ENCODE measurements around the gene MCC.

MCC gene

DNA sequence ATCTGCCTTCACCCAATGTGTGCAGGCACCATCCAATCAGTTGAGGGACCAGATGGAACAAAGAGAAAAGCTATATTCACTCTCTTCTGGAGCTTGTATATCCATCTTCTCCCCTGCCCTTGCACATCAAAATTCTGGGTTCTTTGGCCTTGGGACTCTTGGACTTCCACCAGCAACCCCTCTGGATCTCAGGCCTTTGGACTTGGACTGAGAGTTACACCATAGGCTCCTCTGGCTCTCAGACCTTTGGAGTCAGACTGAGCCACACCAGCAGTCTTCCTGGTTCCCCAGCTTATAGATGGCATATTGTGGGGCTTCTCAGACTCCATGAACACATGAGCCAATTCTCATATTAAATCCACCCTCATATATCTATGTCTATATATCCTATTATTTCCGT, 126.6 kb downstream of the MCC start:
- H3K4me3 ChIP-seq (ENCODE audit: low read length): no peak overlapping the region
- no peaks in the 10 kb centered on the region for H3K4me1 ChIP-seq (ENCODE audit: insufficient read depth, low read length)
- no peak overlapping the region for H3K27ac ChIP-seq (ENCODE audit: low read depth, low read length)
- no peak overlapping the region for H3K9ac ChIP-seq (ENCODE audit: low read depth, low read length)
- no peaks in the 10 kb centered on the region for H3K27me3 ChIP-seq (ENCODE audit: insufficient read depth, low read length)
- no peaks in the 10 kb centered on the region for H3K36me3 ChIP-seq (ENCODE audit: insufficient read depth, low read length)
- H3K9me3 ChIP-seq (ENCODE audit: insufficient read depth, low read depth, low read length): peaks cover 11% of the 10 kb centered on the region
- no CpG with 5 or more reads among the region's 1 CpG for WGBS

DNA sequence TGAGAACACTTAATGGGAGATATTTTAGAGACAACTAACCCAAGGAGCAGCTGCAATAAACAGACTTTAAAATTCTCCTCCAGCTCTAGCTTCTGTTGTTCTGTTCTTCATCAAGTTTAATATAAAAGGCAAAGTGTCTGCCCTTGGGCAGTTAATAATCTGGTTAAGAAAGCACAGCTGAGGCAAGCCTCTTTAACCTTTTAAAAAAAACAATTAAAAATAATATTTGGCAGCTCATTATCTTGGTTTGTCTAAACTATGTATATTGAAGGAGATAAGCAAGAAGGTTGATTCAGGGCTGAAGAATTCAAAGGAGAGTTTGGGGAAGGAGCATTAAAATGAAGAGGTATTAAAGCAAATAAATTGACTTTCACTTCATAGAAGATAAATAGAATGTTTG, 128.8 kb downstream of the MCC start:
- no peaks in the 10 kb centered on the region for H3K4me1 ChIP-seq (ENCODE audit: insufficient read depth, low read length)
- H3K4me3 ChIP-seq (ENCODE audit: low read length): no peak overlapping the region
- no peaks in the 10 kb centered on the region for H3K36me3 ChIP-seq (ENCODE audit: insufficient read depth, low read length)
- no peak overlapping the region for H3K27ac ChIP-seq (ENCODE audit: low read depth, low read length)
- no peaks in the 10 kb centered on the region for H3K27me3 ChIP-seq (ENCODE audit: insufficient read depth, low read length)
- H3K9me3 ChIP-seq (ENCODE audit: insufficient read depth, low read depth, low read length): peaks cover 6% of the 10 kb centered on the region
- no peak overlapping the region for H3K9ac ChIP-seq (ENCODE audit: low read depth, low read length)

- no peak overlapping the region for H3K9ac ChIP-seq (ENCODE audit: low read depth, low read length)
- H3K4me1 ChIP-seq (ENCODE audit: insufficient read depth, low read length): no peaks in the 10 kb centered on the region
- 0 out of 2 replicates have a peak, but pooled peaks cover 3% of the 10 kb centered on the region for H3K9me3 ChIP-seq (ENCODE audit: insufficient read depth, low read depth, low read length)
- no peak overlapping the region for H3K27ac ChIP-seq (ENCODE audit: low read depth, low read length)
- no peak overlapping the region for H3K4me3 ChIP-seq (ENCODE audit: low read length)
- 100% methylated on average over 2 of the region's 3 CpGs for whole genome bisulfite sequencing
- no peaks in the 10 kb centered on the region for H3K36me3 ChIP-seq (ENCODE audit: insufficient read depth, low read length)
- H3K27me3 ChIP-seq (ENCODE audit: insufficient read depth, low read length): no peaks in the 10 kb centered on the region
These were observed 129.6 kb downstream of the MCC start for GRCh38 chr5:113358696-113359095.

- H3K4me3 ChIP-seq (ENCODE audit: low read length): no peak overlapping the region
- H3K36me3 ChIP-seq (ENCODE audit: insufficient read depth, low read length): no peaks in the 10 kb centered on the region
- 91% methylated on average over 3 of the region's 3 CpGs for WGBS
- no peak overlapping the region for H3K9ac ChIP-seq (ENCODE audit: low read depth, low read length)
- H3K27me3 ChIP-seq (ENCODE audit: insufficient read depth, low read length): no peaks in the 10 kb centered on the region
- no peaks in the 10 kb centered on the region for H3K9me3 ChIP-seq (ENCODE audit: insufficient read depth, low read depth, low read length)
- H3K4me1 ChIP-seq (ENCODE audit: insufficient read depth, low read length): no peaks in the 10 kb centered on the region
- H3K27ac ChIP-seq (ENCODE audit: low read depth, low read length): no peak overlapping the region
These were observed 130.4 kb downstream of the MCC start for GRCh38 chr5:113357696-113358476.

DNA sequence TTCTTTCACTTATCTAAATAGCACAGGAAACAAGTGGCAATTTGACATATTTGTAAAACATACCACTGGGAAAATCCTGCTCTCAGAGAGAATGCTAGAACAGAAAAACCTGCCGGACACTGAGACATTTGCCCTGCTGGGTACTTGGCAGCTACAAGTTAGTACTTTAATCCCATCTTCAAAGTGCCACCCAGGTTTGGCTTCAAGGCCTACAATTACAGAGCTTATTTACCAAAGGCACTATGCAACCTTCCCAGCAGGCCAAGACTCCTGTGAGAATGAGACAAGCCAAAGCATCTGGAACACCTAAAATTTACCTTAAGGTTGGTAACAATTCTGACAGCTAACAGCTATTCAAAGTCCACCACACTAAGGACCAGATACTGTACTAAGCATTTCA, 131.8 kb downstream of the MCC start:
- no peaks in the 10 kb centered on the region for H3K36me3 ChIP-seq (ENCODE audit: insufficient read depth, low read length)
- no peaks in the 10 kb centered on the region for H3K9me3 ChIP-seq (ENCODE audit: insufficient read depth, low read depth, low read length)
- H3K4me3 ChIP-seq (ENCODE audit: low read length): no peak overlapping the region
- H3K27ac ChIP-seq (ENCODE audit: low read depth, low read length): no peak overlapping the region
- WGBS: 92% methylated on average over 1 of the region's 1 CpG
- no peak overlapping the region for H3K9ac ChIP-seq (ENCODE audit: low read depth, low read length)
- no peaks in the 10 kb centered on the region for H3K4me1 ChIP-seq (ENCODE audit: insufficient read depth, low read length)
- no peaks in the 10 kb centered on the region for H3K27me3 ChIP-seq (ENCODE audit: insufficient read depth, low read length)

DNA sequence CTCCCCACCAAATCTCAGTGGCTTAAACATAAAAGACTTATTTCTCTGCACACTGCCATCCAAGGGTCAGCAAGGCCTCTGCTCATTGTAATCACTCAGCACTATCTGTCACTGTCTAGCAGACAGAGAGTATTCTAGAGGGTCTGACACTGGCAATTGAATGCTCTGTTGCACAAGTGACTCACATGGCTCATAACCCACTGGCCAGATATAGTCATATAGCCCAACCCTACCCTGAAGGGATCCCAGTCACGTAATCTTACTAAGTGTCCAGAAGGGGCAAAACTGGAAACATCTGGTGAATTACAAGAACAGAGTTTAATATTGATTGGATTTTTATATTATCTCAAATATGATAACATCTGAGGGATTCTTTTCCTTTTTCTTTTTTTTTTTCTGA, 134.2 kb downstream of the MCC start:
- Histone ChIP-seq H3K9ac (ENCODE audit: low read depth, low read length) (no peak overlapping the region), H3K27me3 (ENCODE audit: insufficient read depth, low read length) (no peaks in the 10 kb centered on the region), H3K4me3 (ENCODE audit: low read length) (no peak overlapping the region), H3K27ac (ENCODE audit: low read depth, low read length) (no peak overlapping the region), H3K4me1 (ENCODE audit: insufficient read depth, low read length) (no peaks in the 10 kb centered on the region), H3K36me3 (ENCODE audit: insufficient read depth, low read length) (no peaks in the 10 kb centered on the region), H3K9me3 (ENCODE audit: insufficient read depth, low read depth, low read length) (no peaks in the 10 kb centered on the region)
- 44% methylated on average over 1 of the region's 1 CpG for WGBS

- H3K9me3 ChIP-seq (ENCODE audit: insufficient read depth, low read depth, low read length): no peaks in the 10 kb centered on the region
- H3K9ac ChIP-seq (ENCODE audit: low read depth, low read length): no peak overlapping the region
- no peak overlapping the region for H3K4me3 ChIP-seq (ENCODE audit: low read length)
- no peaks in the 10 kb centered on the region for H3K4me1 ChIP-seq (ENCODE audit: insufficient read depth, low read length)
- H3K27ac ChIP-seq (ENCODE audit: low read depth, low read length): no peak overlapping the region
- no peaks in the 10 kb centered on the region for H3K27me3 ChIP-seq (ENCODE audit: insufficient read depth, low read length)
- H3K36me3 ChIP-seq (ENCODE audit: insufficient read depth, low read length): no peaks in the 10 kb centered on the region
- WGBS: no CpG with 5 or more reads among the region's 1 CpG
These were observed 140.7 kb downstream of the MCC start for GRCh38 chr5:113347572-113347971.

DNA sequence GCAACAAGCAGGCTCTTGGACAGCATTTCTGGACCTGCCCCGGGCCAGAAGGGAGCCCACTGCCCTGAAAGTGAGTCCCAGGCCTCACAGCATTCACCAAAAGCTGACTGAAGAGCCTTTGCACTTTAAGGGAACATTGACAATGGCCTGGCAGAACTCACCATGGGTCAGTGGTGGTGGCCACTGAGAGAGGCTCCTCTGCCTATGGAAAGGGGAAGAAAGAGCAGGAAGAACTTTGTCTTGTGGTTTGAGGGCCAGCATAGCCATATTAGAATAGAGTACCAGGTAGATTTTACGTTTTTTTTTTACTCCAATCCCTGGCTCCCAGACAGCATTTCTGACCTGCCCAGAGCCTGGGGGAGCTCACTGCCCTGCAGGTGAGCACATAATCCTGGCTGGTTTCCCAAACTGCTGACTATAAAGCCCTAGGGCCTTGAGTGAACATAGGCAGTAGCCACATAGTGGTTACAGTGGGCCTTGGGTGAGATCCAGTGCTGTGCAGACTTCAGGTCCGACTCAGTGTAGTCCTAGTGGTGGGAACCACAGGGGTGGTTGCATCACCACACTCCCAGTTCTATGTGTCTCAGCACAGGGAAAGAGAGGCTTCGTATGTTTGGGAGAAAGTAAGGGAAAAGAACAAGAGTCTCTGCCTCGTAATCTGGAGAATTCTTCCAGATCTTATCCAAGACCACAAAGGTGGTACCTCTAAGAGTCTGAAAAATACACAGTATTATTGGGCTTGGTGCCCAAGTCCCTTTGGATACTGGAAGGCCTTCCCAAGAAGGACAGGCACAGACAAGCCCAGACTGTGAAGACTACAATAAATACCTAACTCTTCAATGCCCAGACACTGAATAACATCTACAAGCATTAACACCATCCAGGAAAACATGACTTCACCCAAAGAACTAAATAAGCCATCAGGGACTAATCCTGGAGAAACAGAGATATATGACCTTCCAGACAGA, 143.0 kb downstream of the MCC start:
- Histone ChIP-seq H3K36me3 (ENCODE audit: insufficient read depth, low read length) (no peaks in the 10 kb centered on the region), H3K9ac (ENCODE audit: low read depth, low read length) (no peak overlapping the region), H3K4me1 (ENCODE audit: insufficient read depth, low read length) (no peaks in the 10 kb centered on the region), H3K4me3 (ENCODE audit: low read length) (no peak overlapping the region), H3K27ac (ENCODE audit: low read depth, low read length) (no peak overlapping the region), H3K9me3 (ENCODE audit: insufficient read depth, low read depth, low read length) (no peaks in the 10 kb centered on the region), H3K27me3 (ENCODE audit: insufficient read depth, low read length) (no peaks in the 10 kb centered on the region)
- WGBS: 90% methylated on average over 5 of the region's 5 CpGs

DNA sequence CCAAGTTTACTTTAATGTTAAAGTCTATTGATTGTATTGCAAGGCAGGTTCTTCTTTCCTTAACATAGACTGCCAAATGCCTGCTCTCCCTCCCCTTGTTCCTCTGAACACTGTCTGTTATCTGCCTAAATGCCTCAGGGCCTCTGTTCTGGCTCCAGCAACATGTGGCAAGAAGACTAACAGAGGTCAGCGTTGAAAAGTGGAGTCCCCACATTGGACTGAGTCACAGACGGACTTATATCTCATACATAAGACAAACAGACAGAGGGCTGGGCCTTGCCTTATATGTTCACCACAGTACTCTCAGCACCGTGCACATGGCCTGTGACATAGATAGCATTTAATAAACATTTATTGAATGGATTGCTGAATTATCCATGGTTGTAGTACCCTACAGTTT, 144.9 kb downstream of the MCC start:
- Histone ChIP-seq H3K4me3 (ENCODE audit: low read length) (no peak overlapping the region), H3K27ac (ENCODE audit: low read depth, low read length) (no peak overlapping the region), H3K4me1 (ENCODE audit: insufficient read depth, low read length) (no peaks in the 10 kb centered on the region), H3K36me3 (ENCODE audit: insufficient read depth, low read length) (no peaks in the 10 kb centered on the region), H3K27me3 (ENCODE audit: insufficient read depth, low read length) (no peaks in the 10 kb centered on the region), H3K9ac (ENCODE audit: low read depth, low read length) (no peak overlapping the region), H3K9me3 (ENCODE audit: insufficient read depth, low read depth, low read length) (no peaks in the 10 kb centered on the region)
- WGBS: 91% methylated on average over 2 of the region's 3 CpGs

DNA sequence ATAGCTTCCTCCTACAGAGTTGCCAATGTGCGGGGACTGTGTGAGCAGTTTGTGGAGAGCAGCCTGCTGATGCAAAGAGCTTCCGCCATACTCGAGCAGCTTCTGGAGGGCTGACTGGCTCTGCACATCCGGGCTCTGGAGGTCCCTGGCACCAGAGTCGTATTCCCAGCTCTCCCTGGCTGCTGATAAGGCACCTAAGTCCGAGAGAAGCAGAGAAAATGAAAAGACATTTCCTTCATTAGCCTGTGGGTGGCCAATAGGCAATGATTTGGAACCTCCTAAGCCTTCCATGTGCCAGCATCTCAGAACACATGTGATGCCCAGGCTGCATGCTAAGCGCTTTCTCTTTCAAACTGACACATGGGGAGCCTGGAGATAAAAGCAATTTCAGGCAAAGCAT, 147.7 kb downstream of the MCC start:
- Histone ChIP-seq H3K4me1 (ENCODE audit: insufficient read depth, low read length) (no peaks in the 10 kb centered on the region), H3K9me3 (ENCODE audit: insufficient read depth, low read depth, low read length) (no peaks in the 10 kb centered on the region), H3K27me3 (ENCODE audit: insufficient read depth, low read length) (no peaks in the 10 kb centered on the region), H3K9ac (ENCODE audit: low read depth, low read length) (no peak overlapping the region), H3K36me3 (ENCODE audit: insufficient read depth, low read length) (no peaks in the 10 kb centered on the region), H3K27ac (ENCODE audit: low read depth, low read length) (no peak overlapping the region), H3K4me3 (ENCODE audit: low read length) (no peak overlapping the region)
- 87% methylated on average over 7 of the region's 7 CpGs for WGBS

DNA sequence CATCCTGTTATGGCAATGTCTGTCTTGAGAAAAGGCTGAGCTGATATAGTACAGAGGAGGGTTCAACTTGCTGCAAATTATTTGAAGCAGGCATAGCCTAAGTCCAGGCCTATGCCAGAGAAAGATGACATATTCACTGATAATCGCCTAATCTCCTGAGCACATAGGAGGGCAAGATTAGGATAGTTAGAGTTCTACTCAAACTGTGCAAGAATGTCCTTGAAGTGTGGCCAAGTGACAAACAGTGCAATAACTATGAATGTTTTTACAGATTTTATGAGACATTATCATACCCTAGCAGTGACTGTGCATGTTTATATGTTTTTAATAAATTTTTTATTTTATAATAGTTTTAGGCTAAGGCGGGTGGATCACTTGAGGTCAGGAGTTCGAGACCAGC, 149.6 kb downstream of the MCC start:
- WGBS: 100% methylated on average over 3 of the region's 3 CpGs
- H3K27ac ChIP-seq (ENCODE audit: low read depth, low read length): no peak overlapping the region
- no peaks in the 10 kb centered on the region for H3K36me3 ChIP-seq (ENCODE audit: insufficient read depth, low read length)
- no peaks in the 10 kb centered on the region for H3K27me3 ChIP-seq (ENCODE audit: insufficient read depth, low read length)
- H3K4me1 ChIP-seq (ENCODE audit: insufficient read depth, low read length): no peaks in the 10 kb centered on the region
- H3K9ac ChIP-seq (ENCODE audit: low read depth, low read length): no peak overlapping the region
- H3K9me3 ChIP-seq (ENCODE audit: insufficient read depth, low read depth, low read length): no peaks in the 10 kb centered on the region
- no peak overlapping the region for H3K4me3 ChIP-seq (ENCODE audit: low read length)
